HEK293 (cell line): ENCODE results near the gene HOXD9.

Experiments
- BCL11B ChIP-seq: fragments of 450-650 bp; formaldehyde crosslinking; IDR thresholded peaks from 2 replicates; pipeline ENCODE4 v1.5.1; 2016; ENCODE audit warnings: low read depth, missing biosample characterization, missing genetic modification characterization
- HIC1 ChIP-seq: fragments of 450-650 bp; formaldehyde crosslinking; IDR thresholded peaks from 2 replicates; pipeline ENCODE4 v1.5.1; 2016; ENCODE audit warnings: missing biosample characterization, missing genetic modification characterization
- OSR2 ChIP-seq: fragments of 450-650 bp; formaldehyde crosslinking; IDR thresholded peaks from 2 replicates; pipeline ENCODE4 v1.5.1; 2016; ENCODE audit warnings: missing biosample characterization, missing genetic modification characterization
- PRDM10 ChIP-seq: fragments of 450-650 bp; formaldehyde crosslinking; IDR thresholded peaks from 2 replicates; pipeline ENCODE4 v1.5.1; 2016; ENCODE audit warnings: missing biosample characterization, missing genetic modification characterization
- PRDM2 ChIP-seq: fragments of 450-650 bp; formaldehyde crosslinking; IDR thresholded peaks from 2 replicates; pipeline ENCODE4 v1.5.1; 2016; ENCODE audit warnings: missing biosample characterization, missing genetic modification characterization, borderline replicate concordance
- PRDM6 ChIP-seq: fragments of 450-650 bp; formaldehyde crosslinking; IDR thresholded peaks from 2 replicates; pipeline ENCODE4 v1.5.1; 2017; ENCODE audit warnings: missing biosample characterization, missing genetic modification characterization
- WT1 ChIP-seq: fragments of 450-650 bp; formaldehyde crosslinking; IDR thresholded peaks from 2 replicates; pipeline ENCODE4 v1.5.1; 2016; ENCODE audit warnings: missing biosample characterization, missing genetic modification characterization
- ZBTB20 ChIP-seq: fragments of 450-650 bp; formaldehyde crosslinking; IDR thresholded peaks from 2 replicates; pipeline ENCODE4 v1.5.1; 2016; ENCODE audit warnings: missing biosample characterization, missing genetic modification characterization
- ZFP3 ChIP-seq: fragments of 450-650 bp; formaldehyde crosslinking; IDR thresholded peaks from 2 replicates; pipeline ENCODE4 v1.5.1; 2016; ENCODE audit warnings: low read depth, missing biosample characterization, missing genetic modification characterization
- ZFP37 ChIP-seq: fragments of 450-650 bp; formaldehyde crosslinking; IDR thresholded peaks from 2 replicates; pipeline ENCODE4 v1.5.1; 2016; ENCODE audit warnings: missing biosample characterization, missing genetic modification characterization
- ZNF10 ChIP-seq: fragments of 450-650 bp; formaldehyde crosslinking; IDR thresholded peaks from 2 replicates; pipeline ENCODE4 v1.5.1; 2017; ENCODE audit warnings: missing biosample characterization, missing genetic modification characterization
- ZNF133 ChIP-seq: fragments of 450-650 bp; formaldehyde crosslinking; IDR thresholded peaks from 2 replicates; pipeline ENCODE4 v1.5.1; 2016; ENCODE audit warnings: missing biosample characterization, missing genetic modification characterization
- ZNF24 ChIP-seq: fragments of 450-650 bp; formaldehyde crosslinking; IDR thresholded peaks from 2 replicates; pipeline ENCODE4 v1.5.1; 2016; ENCODE audit warnings: missing biosample characterization, missing genetic modification characterization
- ZNF274 ChIP-seq, 2 experiments: fragments of 200-500 bp in 1 of 2; fragments of 450-650 bp in 1 of 2; sonication (Bioruptor generic) in 1 of 2; formaldehyde crosslinking in 1 of 2; IDR thresholded peaks; 2 replicates each; pipeline versions ENCODE4 v1.5.1 to v1.6.1; 2014 to 2016; ENCODE audit warnings: borderline replicate concordance in 1 of 2, inconsistent platforms in 1 of 2, low read length in 1 of 2, missing biosample characterization in 1 of 2, missing genetic modification characterization in 1 of 2
- ZNF280C ChIP-seq: fragments of 450-650 bp; formaldehyde crosslinking; IDR thresholded peaks from 2 replicates; pipeline ENCODE4 v1.5.1; 2016; ENCODE audit warnings: missing biosample characterization, missing genetic modification characterization
- ZNF37A ChIP-seq: fragments of 450-650 bp; IDR thresholded peaks from 2 replicates; pipeline ENCODE4 v1.5.1; 2018; ENCODE audit warnings: missing biosample characterization, missing genetic modification characterization
- ZNF48 ChIP-seq: fragments of 450-650 bp; formaldehyde crosslinking; IDR thresholded peaks from 2 replicates; pipeline ENCODE4 v1.5.1; 2016; ENCODE audit warnings: missing biosample characterization, missing genetic modification characterization
- ZNF510 ChIP-seq: fragments of 450-650 bp; formaldehyde crosslinking; IDR thresholded peaks from 2 replicates; pipeline ENCODE4 v1.5.1; 2018; ENCODE audit warnings: mild to moderate bottlenecking, missing genetic modification characterization, missing biosample characterization; ENCODE audit not compliant: insufficient replicate concordance
- ZNF555 ChIP-seq: fragments of 450-650 bp; formaldehyde crosslinking; conservative IDR thresholded peaks from 2 replicates; pipeline ENCODE4 v1.5.1; 2017; ENCODE audit warnings: missing biosample characterization, mild to moderate bottlenecking, missing genetic modification characterization, inconsistent platforms
- ZNF596 ChIP-seq: fragments of 450-650 bp; IDR thresholded peaks from 2 replicates; pipeline ENCODE4 v1.5.0; 2018; ENCODE audit warnings: missing biosample characterization, mild to moderate bottlenecking, missing genetic modification characterization, moderate library complexity
- ZNF664 ChIP-seq: fragments of 450-650 bp; formaldehyde crosslinking; IDR thresholded peaks from 2 replicates; pipeline ENCODE4 v1.5.1; 2016; ENCODE audit warnings: missing biosample characterization, missing genetic modification characterization
- ZNF76 ChIP-seq: fragments of 450-650 bp; formaldehyde crosslinking; IDR thresholded peaks from 2 replicates; pipeline ENCODE4; 2016; ENCODE audit warnings: low read depth, missing biosample characterization, missing genetic modification characterization, borderline replicate concordance
- ZSCAN23 ChIP-seq: fragments of 450-650 bp; formaldehyde crosslinking; IDR thresholded peaks from 2 replicates; pipeline ENCODE4 v1.5.1; 2016; ENCODE audit warnings: missing biosample characterization, missing genetic modification characterization

HOXD9 gene

DNA sequence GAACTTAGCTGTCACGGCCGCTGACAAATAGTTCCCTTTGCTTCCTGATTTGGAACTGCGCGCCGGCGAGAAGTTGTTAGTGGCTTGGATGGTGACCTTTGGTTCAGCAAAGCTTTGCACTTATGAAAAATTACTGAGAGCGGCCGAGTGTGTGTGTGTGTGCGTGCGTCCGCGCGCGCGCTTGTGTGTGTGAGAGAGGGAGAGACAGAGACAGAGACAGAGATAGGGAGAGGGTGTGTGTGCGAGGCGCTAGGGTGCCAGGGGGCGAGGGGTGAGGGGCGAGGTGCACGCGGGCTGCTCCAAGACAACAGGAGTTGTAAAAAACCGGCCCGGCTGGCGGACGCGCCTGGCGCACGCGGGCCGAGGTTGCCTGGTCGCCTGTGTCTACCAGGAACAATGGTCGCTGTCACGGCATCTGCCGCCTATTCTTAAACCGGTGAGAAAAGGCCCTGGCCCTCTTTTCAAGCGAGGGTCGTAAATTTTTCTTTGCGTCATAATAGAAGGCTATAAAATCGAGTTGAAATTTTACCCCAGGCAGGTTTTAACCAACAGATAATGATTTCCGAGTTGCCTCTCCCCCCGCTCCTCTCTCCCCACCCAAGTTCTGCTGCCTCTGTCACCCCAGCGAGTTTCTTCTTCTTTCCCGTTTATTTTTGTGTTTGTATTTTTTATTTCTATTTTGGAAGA, 35.1 kb downstream of the HOXD9 start (continued):
- TF ChIP-seq ZNF596 (tag by site-specific recombination) (peak; percentile 57; the same call in 1 of the 2 replicates), ZSCAN23 (no peak), ZNF280C (no peak), ZNF24 (0 out of 2 replicates have a peak, but pooled peaks have one; percentile 19), ZNF76 (tag by site-specific recombination) (peak; percentile 35), ZNF555 (no peak), ZNF274 (IDR thresholded peaks at IDR 0.05; ENCODE audit: low read length) (no peak), ZNF274 (tag by site-specific recombination; IDR thresholded peaks at IDR 0.05; ENCODE audit: borderline replicate concordance) (no peak), ZNF133 (tag by site-specific recombination) (no peak), BCL11B (tag by site-specific recombination) (peak; percentile 36; the same call in 1 of the 2 replicates), ZFP37 (tag by site-specific recombination) (peak; percentile 43; the same call in 1 of the 2 replicates), ZFP3 (no peak), PRDM6 (tag by site-specific recombination) (peak; percentile 80), HIC1 (tag by site-specific recombination) (peak; percentile 81), ZBTB20 (tag by site-specific recombination) (no peak; the same call in 1 of the 2 replicates), ZNF48 (tag by site-specific recombination) (no peak), PRDM2 (no peak), ZNF37A (tag by site-specific recombination) (no peak), ZNF510 (tag by site-specific recombination) (no peak), ZNF664 (0 out of 2 replicates have a peak, but pooled peaks have one; percentile 14), OSR2 (tag by site-specific recombination) (peak; percentile 26; the same call in 1 of the 2 replicates), WT1 (tag by site-specific recombination) (peak; percentile 55), ZNF10 (tag by site-specific recombination) (no peak), PRDM10 (tag by site-specific recombination) (no peak; the same call in 1 of the 2 replicates)
